Measurements from ENCODE around the gene OPN4. TPM values are rescaled to one million over a fixed set of nuclear protein-coding genes. Genes with fewer than 3 reads are reported as not detected.

OPN4 gene
- polyA plus RNA-seq, 1 of the 3 experiments (the other 2 are of a cell fraction): 0.03 TPM

DNA sequence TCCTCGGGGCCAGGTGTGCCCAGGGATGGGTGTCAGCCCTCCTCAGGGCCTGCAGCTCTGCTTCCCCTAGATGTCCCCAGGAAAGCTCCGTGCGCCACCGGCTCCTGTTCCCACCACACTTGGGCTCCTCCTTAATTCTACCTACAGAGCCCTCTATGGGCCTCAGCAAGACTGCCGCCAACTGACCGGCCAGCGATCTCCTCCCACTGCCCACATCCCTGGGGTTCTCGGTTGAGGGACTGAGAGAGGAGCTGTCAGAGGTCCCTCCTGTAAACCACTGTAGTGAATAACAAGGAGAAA lies 8.6 kb downstream of the OPN4 start (continued):
- no peak for TF ChIP-seq REST (IDR thresholded peaks at IDR 0.05; ENCODE audit: low read depth, low read length)
- TF ChIP-seq MEF2A (IDR thresholded peaks at IDR 0.05; ENCODE audit: borderline replicate concordance, low read depth): no peak

DNA sequence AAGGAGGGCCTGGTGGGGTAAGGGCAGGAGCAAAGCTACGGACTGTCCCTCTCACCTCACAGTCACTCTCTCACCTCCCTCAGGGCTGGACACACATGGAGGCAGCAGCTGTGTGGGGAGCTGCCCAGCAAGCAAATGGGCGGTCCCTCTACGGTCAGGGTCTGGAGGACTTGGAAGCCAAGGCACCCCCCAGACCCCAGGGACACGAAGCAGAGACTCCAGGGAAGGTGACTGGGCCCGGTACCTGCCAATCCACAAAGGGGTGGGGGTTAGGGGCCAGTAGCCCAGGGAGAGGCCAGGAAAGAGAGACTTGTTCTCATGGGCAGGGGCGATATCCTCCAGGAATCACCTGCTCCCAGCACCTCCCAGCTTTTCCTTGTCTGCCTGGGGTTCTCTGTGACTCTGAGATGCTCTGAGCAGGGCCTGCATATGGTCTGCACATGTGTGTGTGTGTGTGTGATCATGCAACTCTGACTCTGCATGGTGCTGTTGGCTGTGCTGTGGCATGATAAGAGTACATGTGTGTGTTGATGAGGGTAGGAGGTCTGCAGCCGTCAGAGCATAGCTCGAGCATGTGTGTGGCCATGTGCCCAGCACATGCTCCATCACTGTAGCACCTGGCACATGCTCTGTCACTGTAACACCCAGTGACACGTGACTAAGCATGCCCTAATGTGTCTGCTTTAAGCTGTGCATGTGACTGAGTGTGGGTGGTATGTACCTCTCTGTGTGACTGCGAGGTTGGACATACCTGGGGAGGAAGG lies 9.4 kb downstream of the OPN4 start:
- H3K9me2 ChIP-seq: no peaks in the 10 kb centered on the region
- H3K27ac ChIP-seq (ENCODE audit: low read depth in 2 of 2, low read length in 1 of 2): no peak overlapping the region
- H4K20me1 ChIP-seq (ENCODE audit: insufficient read depth): no peaks in the 10 kb centered on the region
- H3K9ac ChIP-seq: no peak overlapping the region
- CTCF ChIA-PET: interaction anchor here (0.8 to 2.8 kb wide), 5 partner anchors 9 to 21 kb away, joined by 3 to 11 read pairs (median 4); partner anchors contain the start of gene OPN4
- no peaks in the 10 kb centered on the region for H3K36me3 ChIP-seq (replicated peaks in 1 of 2; ENCODE audit: control insufficient read depth in 1 of 2, insufficient read depth in 2 of 2, low read length in 1 of 2)
- H3K79me2 ChIP-seq (ENCODE audit: insufficient read depth): no peaks in the 10 kb centered on the region
- DNase-seq: no peak
- no peaks in the 10 kb centered on the region for H3K9me3 ChIP-seq
- no peak for TF ChIP-seq EZH2phosphoT487 (IDR thresholded peaks at IDR 0.05; ENCODE audit: borderline replicate concordance, low read depth)
- TF ChIP-seq, protein P1, sequence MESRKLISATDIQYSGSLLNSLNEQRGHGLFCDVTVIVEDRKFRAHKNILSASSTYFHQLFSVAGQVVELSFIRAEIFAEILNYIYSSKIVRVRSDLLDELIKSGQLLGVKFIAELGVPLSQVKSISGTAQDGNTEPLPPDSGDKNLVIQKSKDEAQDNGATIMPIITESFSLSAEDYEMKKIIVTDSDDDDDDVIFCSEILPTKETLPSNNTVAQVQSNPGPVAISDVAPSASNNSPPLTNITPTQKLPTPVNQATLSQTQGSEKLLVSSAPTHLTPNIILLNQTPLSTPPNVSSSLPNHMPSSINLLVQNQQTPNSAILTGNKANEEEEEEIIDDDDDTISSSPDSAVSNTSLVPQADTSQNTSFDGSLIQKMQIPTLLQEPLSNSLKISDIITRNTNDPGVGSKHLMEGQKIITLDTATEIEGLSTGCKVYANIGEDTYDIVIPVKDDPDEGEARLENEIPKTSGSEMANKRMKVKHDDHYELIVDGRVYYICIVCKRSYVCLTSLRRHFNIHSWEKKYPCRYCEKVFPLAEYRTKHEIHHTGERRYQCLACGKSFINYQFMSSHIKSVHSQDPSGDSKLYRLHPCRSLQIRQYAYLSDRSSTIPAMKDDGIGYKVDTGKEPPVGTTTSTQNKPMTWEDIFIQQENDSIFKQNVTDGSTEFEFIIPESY (IDR thresholded peaks at IDR 0.05; ENCODE audit: borderline replicate concordance, low read depth): no peak
- TF ChIP-seq USF2 (IDR thresholded peaks at IDR 0.05; ENCODE audit: borderline replicate concordance, low read depth, low read length): no peak
- no peak for TF ChIP-seq NFIC (IDR thresholded peaks at IDR 0.05; ENCODE audit: borderline replicate concordance)
- TF ChIP-seq, protein P2, sequence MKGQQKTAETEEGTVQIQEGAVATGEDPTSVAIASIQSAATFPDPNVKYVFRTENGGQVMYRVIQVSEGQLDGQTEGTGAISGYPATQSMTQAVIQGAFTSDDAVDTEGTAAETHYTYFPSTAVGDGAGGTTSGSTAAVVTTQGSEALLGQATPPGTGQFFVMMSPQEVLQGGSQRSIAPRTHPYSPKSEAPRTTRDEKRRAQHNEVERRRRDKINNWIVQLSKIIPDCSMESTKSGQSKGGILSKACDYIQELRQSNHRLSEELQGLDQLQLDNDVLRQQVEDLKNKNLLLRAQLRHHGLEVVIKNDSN (IDR thresholded peaks at IDR 0.05; ENCODE audit: borderline replicate concordance, low read depth): no peak
- no peak for TF ChIP-seq REST (IDR thresholded peaks at IDR 0.05; ENCODE audit: low read depth, low read length)
- no peak for TF ChIP-seq MEF2A (IDR thresholded peaks at IDR 0.05; ENCODE audit: borderline replicate concordance, low read depth)
- TF ChIP-seq POLR2AphosphoS5 (IDR thresholded peaks at IDR 0.05; ENCODE audit: low read depth, low read length): no peak
- no peak for TF ChIP-seq RCOR1 (IDR thresholded peaks at IDR 0.05; ENCODE audit: low read length)
- TF ChIP-seq, protein P3, sequence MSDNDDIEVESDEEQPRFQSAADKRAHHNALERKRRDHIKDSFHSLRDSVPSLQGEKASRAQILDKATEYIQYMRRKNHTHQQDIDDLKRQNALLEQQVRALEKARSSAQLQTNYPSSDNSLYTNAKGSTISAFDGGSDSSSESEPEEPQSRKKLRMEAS (IDR thresholded peaks at IDR 0.05; ENCODE audit: low read depth): no peak
- TF ChIP-seq RFX5 (IDR thresholded peaks at IDR 0.05; ENCODE audit: low read length): no peak
- no peak for TF ChIP-seq TEAD4 (IDR thresholded peaks at IDR 0.05; ENCODE audit: borderline replicate concordance, insufficient read depth)
- no peak for TF ChIP-seq TAF1 (IDR thresholded peaks at IDR 0.05; ENCODE audit: borderline replicate concordance, low read depth, low read length)
- TF ChIP-seq CHD2 (IDR thresholded peaks at IDR 0.05; ENCODE audit: low read length, partially characterized antibody): no peak
- no peak for TF ChIP-seq RAD21 (IDR thresholded peaks at IDR 0.05; ENCODE audit: low read length)
- TF ChIP-seq TCF12 (IDR thresholded peaks at IDR 0.05): no peak
- no peak for TF ChIP-seq YY1 (IDR thresholded peaks at IDR 0.05; ENCODE audit: low read depth)
- TF ChIP-seq RXRA (IDR thresholded peaks at IDR 0.05; ENCODE audit: borderline replicate concordance, low read depth): no peak
- no peak for TF ChIP-seq EP300 (IDR thresholded peaks at IDR 0.05; ENCODE audit: borderline replicate concordance in 1 of 2, low read depth in 1 of 2, low read length in 1 of 2)
- no peaks in the 10 kb centered on the region for H3K27me3 ChIP-seq (ENCODE audit: insufficient read depth)
- WGBS (ENCODE audit: low lambda C conversion rate): 74% methylated on average over 7 of the region's 10 CpGs
- no peak overlapping the region for H3K4me2 ChIP-seq
- POLR2A ChIA-PET: no interaction called here
- H3F3A ChIP-seq (replicated peaks; ENCODE audit: insufficient read depth): no peaks in the 10 kb centered on the region
- no peak overlapping the region for H3K4me3 ChIP-seq (ENCODE audit: low read depth in 2 of 2, low read length in 1 of 2)
- H3K4me1 ChIP-seq (ENCODE audit: control insufficient read depth in 1 of 2, insufficient read depth in 2 of 2, low read depth in 1 of 2, low read length in 1 of 2): peaks cover 9 to 50% of the 10 kb centered on the region in 2 experiments; a peak in 3 of 4 replicates
- no peak overlapping the region for H2AFZ ChIP-seq (ENCODE audit: low read depth)
